CD4-positive, alpha-beta T cell (primary cell): ENCODE results near the gene PSMB3. TPM values are rescaled to one million over a fixed set of nuclear protein-coding genes. Genes with fewer than 3 reads are reported as not detected.

Experiments used
- ATAC-seq: fragments of 200-7000 bp; cut with Tn5 transposase; one replicate; pipeline ENCODE4 v1.10.0; 2022; ENCODE audit warnings: mild to moderate bottlenecking; ENCODE audit not compliant: poor library complexity
- CTCF ChIA-PET: fragments of 350-600 bp; sonication (Branson Sonifier 250); formaldehyde crosslinking; loops from one replicate; lab custom pipeline; 2021; ENCODE audit warnings: antibody characterized with exemption, inconsistent platforms; lab: Charles Lee
- POLR2A ChIA-PET: fragments of 350-600 bp; sonication (Branson Sonifier 250); formaldehyde crosslinking; loops from one replicate; lab custom pipeline; 2021; ENCODE audit warnings: antibody characterized with exemption, inconsistent platforms; lab: Charles Lee
- DNase-seq, 14 experiments: peaks; one replicate each; pipeline ENCODE4 v3.0.0-alpha.2; 2013 to 2020; ENCODE audit warnings: mixed read lengths in 2 of 14
- H3K27ac ChIP-seq, 2 donors: one replicate each; pipeline versions ENCODE4 v1.5.1 to v1.7.0; 2013; ENCODE audit warnings: low read length in 2 of 2, low read depth in 1 of 2, mild to moderate bottlenecking in 1 of 2
- H3K27me3 ChIP-seq, 2 experiments: 1 replicate in 1 of 2; 2 replicates in 1 of 2; pipeline versions ENCODE4 v1.6.1 to v1.7.0; 2013; ENCODE audit warnings: low read length in 2 of 2, control low read depth in 1 of 2, mild to moderate bottlenecking in 1 of 2, moderate library complexity in 1 of 2; ENCODE audit not compliant: insufficient read depth in 2 of 2, control insufficient read depth in 1 of 2
- H3K36me3 ChIP-seq: one replicate; pipeline ENCODE4 v1.6.1; 2013; ENCODE audit warnings: low read length, control low read depth; ENCODE audit not compliant: insufficient read depth
- H3K4me1 ChIP-seq: one replicate; pipeline ENCODE4 v1.6.1; 2013; ENCODE audit warnings: low read length, control low read depth; ENCODE audit not compliant: insufficient read depth
- H3K4me3 ChIP-seq: one replicate; pipeline ENCODE4 v1.5.1; 2013; ENCODE audit warnings: mild to moderate bottlenecking, low read length, moderate library complexity
- H3K9me3 ChIP-seq, 2 experiments: 1 replicate in 1 of 2; 2 replicates in 1 of 2; pipeline versions ENCODE4 v1.6.1 to v1.7.0; 2013; ENCODE audit warnings: low read length in 2 of 2, mild to moderate bottlenecking in 2 of 2, control low read depth in 1 of 2, moderate library complexity in 1 of 2; ENCODE audit not compliant: control insufficient read depth in 1 of 2, insufficient read depth in 1 of 2
- H3K27ac Mint-ChIP-seq: one replicate; pipeline ENCODE4 v1.8.0; 2020; ENCODE audit warnings: mixed read lengths
- H3K27me3 Mint-ChIP-seq: one replicate; pipeline ENCODE4 v1.8.0; 2021; ENCODE audit warnings: mixed read lengths
- H3K36me3 Mint-ChIP-seq: one replicate; pipeline ENCODE4 v1.8.0; 2021; ENCODE audit warnings: low read depth, mixed read lengths
- H3K4me1 Mint-ChIP-seq: one replicate; pipeline ENCODE4 v1.8.0; 2021; ENCODE audit warnings: low read depth, mixed read lengths
- H3K4me3 Mint-ChIP-seq: one replicate; pipeline ENCODE4 v1.8.0; 2020; ENCODE audit warnings: mild to moderate bottlenecking, mixed read lengths
- H3K9me3 Mint-ChIP-seq: one replicate; pipeline ENCODE4 v1.8.0; 2020; ENCODE audit warnings: mixed read lengths
- CTCF ChIP-seq: fragments of 200-600 bp; IDR thresholded peaks from one replicate; pipeline ENCODE4 v1.8.0; 2022; ENCODE audit warnings: antibody characterized with exemption, mild to moderate bottlenecking
- intact Hi-C, 2 experiments: fragments of 100-400 bp; cut with DNase I in 1 of 2; cut with micrococcal nuclease in 1 of 2; formaldehyde crosslinking; loops; one replicate each; pipeline versions ENCODE4 v1.15.1 to v1.9.0; 2023 to 2025; cut with DNase I, micrococcal nuclease
- total RNA-seq, 174 experiments: library from RNA in 2 of 174; stranded (reverse) in 2 of 174; gene quantifications; one replicate each; pipeline ENCODE4 v1.2.3 and lab custom pipeline; 2021 to 2026

PSMB3 gene
- total RNA-seq, 2 experiments from 2014 or later = 46.6 to 55.0 TPM

- Histone ChIP-seq H3K27me3 (no peaks in the 10 kb centered on the region), H3K27ac (no peak overlapping the region), H3K9me3 (no peaks in the 10 kb centered on the region), H3K4me3 (no peak overlapping the region), H3K36me3 (peaks cover 94% of the 10 kb centered on the region), H3K4me1 (peaks cover 60% of the 10 kb centered on the region)
- DNase-seq (no peak), ATAC-seq (no peak)
- H3K27me3 Mint-ChIP-seq = no peaks in the 10 kb centered on the region
- TF ChIP-seq CTCF = no peak
- ChIA-PET POLR2A (interaction anchor here (1.5 to 1.8 kb wide), 2 partner anchors 15 to 18 kb away, joined by 4 to 5 read pairs; no protein-coding TSS in a partner anchor), CTCF (no interaction called here)
- H3K36me3 Mint-ChIP-seq = peaks cover 93% of the 10 kb centered on the region
- peak overlapping the region; percentile 47 for H3K27ac Mint-ChIP-seq
- peaks cover 35% of the 10 kb centered on the region for H3K4me1 Mint-ChIP-seq
- no peaks in the 10 kb centered on the region for H3K9me3 Mint-ChIP-seq
- intact Hi-C loops = no loop called here
- no peak overlapping the region for H3K4me3 Mint-ChIP-seq
These were observed 39.0 kb upstream of the PSMB3 start for GRCh38 chr17:38713456-38714075.

- intact Hi-C loops = no loop called here
- Mint-ChIP-seq H3K4me3 (no peak overlapping the region), H3K9me3 (no peaks in the 10 kb centered on the region), H3K4me1 (peaks cover 29% of the 10 kb centered on the region), H3K27me3 (no peaks in the 10 kb centered on the region), H3K27ac (no peak overlapping the region), H3K36me3 (peaks cover 88% of the 10 kb centered on the region)
- CTCF ChIA-PET = interaction anchor here (0.9 to 1.7 kb wide), 2 partner anchors 20 to 157 kb away, joined by 3 read pairs; no protein-coding TSS in a partner anchor
- Histone ChIP-seq H3K36me3 (peaks cover 95% of the 10 kb centered on the region), H3K4me1 (peaks cover 55% of the 10 kb centered on the region), H3K9me3 (no peaks in the 10 kb centered on the region), H3K4me3 (no peak overlapping the region), H3K27ac (no peak overlapping the region), H3K27me3 (no peaks in the 10 kb centered on the region)
- POLR2A ChIA-PET = interaction anchor here (0.7 to 5.4 kb wide), 5 partner anchors 10 to 16 kb away, joined by 3 to 46 read pairs (median 4); partner anchors contain the start of gene MLLT6
- no peak for ATAC-seq
- TF ChIP-seq CTCF = no peak
- no peak for DNase-seq
These were observed 37.2 kb upstream of the PSMB3 start for GRCh38 chr17:38715216-38715943.

GRCh38 chr17:38716368-38717005 lies 36.1 kb upstream of the PSMB3 start:
- Histone ChIP-seq H3K36me3 (peaks cover 95% of the 10 kb centered on the region), H3K4me1 (peaks cover 54% of the 10 kb centered on the region), H3K27ac (no peak overlapping the region), H3K27me3 (no peaks in the 10 kb centered on the region), H3K9me3 (no peaks in the 10 kb centered on the region), H3K4me3 (no peak overlapping the region)
- Mint-ChIP-seq H3K36me3 (peaks cover 87% of the 10 kb centered on the region), H3K4me3 (no peak overlapping the region), H3K27me3 (no peaks in the 10 kb centered on the region), H3K27ac (peak overlapping the region; percentile 46), H3K4me1 (peaks cover 29% of the 10 kb centered on the region), H3K9me3 (no peaks in the 10 kb centered on the region)
- CTCF ChIA-PET = interaction anchor here (0.9 to 1.7 kb wide), 3 partner anchors 12 to 159 kb away, joined by 3 read pairs; no protein-coding TSS in a partner anchor
- DNase-seq (no peak), ATAC-seq (no peak)
- no peak for TF ChIP-seq CTCF
- intact Hi-C loops = no loop called here
- POLR2A ChIA-PET = interaction anchor here (1.2 to 5.4 kb wide), 4 partner anchors 11 to 15 kb away, joined by 4 to 46 read pairs (median 23); partner anchors contain the start of gene MLLT6
